HG03575 (cell line): ENCODE data around the gene GSTA1.
"Not testable (repeated sequence)": the region's sequence is repeated elsewhere in the genome, so short reads cannot be mapped to it uniquely, and the experiment has no call there.

ENCODE experiments used
- ATAC-seq: cut with Tn5 transposase; IDR thresholded peaks from one replicate; pipeline ENCODE4 v1.9.1; 2021; ENCODE audit not compliant: unreplicated experiment, insufficient number of reproducible peaks, low FRiP score; ENCODE audit errors: extremely low read depth

GSTA1 gene

DNA sequence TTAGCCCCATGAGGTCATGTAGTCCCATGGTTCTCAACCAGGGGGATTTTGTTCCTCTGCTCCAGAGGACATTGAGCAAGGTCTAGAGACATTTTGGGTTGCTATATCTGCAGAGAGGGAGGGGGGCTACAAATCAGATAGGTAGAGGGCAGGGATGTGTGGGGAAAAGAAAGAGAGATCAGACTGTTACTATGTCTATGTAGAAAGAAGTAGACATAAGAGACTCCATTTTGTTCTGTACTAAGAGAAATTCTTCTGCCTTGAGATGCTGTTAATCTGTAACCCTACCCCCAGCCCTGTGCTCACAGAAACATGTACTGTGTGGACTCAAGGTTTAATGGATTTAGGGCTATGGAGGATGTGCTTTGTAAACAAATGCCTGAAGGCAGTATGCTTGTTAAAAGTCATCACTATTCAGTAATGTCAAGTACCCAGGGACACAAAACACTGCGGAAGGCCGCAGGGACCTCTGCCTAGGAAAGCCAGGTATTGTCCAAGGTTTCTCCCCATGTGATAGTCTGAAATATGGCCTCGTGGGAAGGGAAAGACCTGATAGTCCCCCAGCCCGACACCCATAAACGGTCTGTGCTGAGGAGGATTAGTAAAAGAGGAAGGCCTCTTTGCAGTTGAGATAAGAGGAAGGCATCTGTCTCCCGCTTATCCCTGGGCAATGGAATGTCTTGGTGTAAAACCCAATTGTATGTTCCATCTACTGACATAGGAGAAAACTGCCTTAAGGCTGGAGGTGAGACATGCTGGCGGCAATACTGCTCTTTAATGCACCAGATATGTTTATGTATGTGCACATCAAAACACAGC is 41.7 kb downstream of the GSTA1 start:
- ATAC-seq, result not testable (repeated sequence)

GRCh38 chr6:52760105-52760765 is 43.4 kb downstream of the GSTA1 start:
- ATAC-seq, result no peak

GRCh38 chr6:52759085-52759484 is 44.5 kb downstream of the GSTA1 start:
- no peak for ATAC-seq

GRCh38 chr6:52757651-52758338 is 45.8 kb downstream of the GSTA1 start:
- ATAC-seq, result not testable (repeated sequence)

- no peak for ATAC-seq
Observed at GRCh38 chr6:52754443-52754842, 49.2 kb downstream of the GSTA1 start.

DNA sequence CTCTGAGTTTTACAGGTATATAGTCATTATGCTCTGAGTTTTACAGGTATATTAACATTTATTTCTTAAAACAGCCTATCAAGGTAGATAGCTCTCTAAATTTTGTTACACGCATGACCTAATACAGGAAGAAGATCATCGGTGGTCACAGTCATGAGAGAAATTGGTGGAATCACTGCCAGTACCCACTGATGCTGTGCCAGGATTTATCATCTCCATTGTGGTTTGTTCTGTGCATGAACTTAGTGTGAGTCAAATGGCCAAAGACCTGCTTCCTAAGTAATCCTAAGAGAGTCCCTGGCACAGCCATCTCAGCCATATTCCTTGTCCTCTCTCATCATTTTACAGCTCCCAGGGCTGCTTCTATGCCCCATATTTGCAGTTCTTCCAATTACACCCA is 50.5 kb downstream of the GSTA1 start:
- ATAC-seq, result not testable (repeated sequence)

DNA sequence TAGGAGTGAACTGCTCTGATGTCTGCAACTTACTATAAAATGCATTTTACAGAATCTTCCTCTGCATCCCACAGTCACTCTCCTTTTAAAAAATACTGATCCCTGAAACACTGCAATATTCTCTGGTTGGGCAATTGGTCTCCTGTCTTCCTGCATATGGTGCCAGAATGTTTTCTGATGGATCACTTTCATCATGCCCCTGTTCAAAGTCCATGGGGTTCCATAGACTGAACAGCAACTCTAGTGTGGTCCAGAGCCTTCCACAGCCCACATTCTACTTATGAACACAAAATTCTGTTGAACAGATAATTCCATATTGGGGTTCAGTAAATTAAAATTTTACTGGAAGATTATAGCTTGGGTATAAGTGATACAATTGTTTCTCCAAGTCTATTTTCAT is 51.3 kb downstream of the GSTA1 start:
- ATAC-seq, result no peak

GRCh38 chr6:52749556-52750152 is 54.0 kb downstream of the GSTA1 start:
- ATAC-seq, result no peak

DNA sequence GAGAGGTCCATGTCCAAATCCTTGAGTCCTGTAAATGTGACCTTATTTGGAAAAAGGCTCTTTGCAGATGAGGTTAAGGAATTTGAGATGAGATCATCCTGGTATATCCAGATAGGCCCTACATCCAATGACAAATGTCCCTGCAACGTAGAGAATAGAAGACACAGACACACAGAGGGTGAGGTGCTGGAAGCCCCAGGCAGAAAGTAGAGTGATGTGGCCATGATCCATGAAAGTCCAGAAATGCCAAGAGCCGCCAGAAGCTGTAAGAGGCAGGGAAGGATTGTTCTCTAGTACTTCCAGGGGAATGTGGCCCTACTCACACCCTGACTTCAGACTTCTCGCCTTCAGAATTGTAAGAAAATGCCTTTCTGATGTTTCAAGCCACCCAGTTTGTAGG is 56.3 kb downstream of the GSTA1 start:
- not testable (repeated sequence) for ATAC-seq

DNA sequence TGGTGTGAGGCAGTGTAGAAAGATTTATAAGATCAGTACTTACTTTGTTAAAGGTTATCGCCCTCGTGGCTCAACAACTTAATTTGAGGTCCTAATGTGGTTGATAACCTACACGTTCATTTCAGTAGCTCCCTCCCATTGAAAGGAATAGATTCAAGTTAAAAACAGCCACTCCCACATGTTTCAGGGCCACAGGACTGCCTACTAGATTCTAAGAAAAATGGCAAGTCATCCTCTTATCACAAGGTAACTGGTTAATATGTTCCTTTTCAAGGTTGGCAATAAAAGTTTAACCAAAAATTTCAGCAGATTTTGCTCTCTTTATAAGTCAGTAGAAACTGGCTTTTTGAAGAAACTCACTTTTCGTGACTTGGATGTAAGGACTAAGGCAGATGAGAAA is 57.4 kb downstream of the GSTA1 start:
- ATAC-seq, result no peak

- no peak for ATAC-seq
Observed at GRCh38 chr6:52745764-52746201, 57.8 kb downstream of the GSTA1 start.

DNA sequence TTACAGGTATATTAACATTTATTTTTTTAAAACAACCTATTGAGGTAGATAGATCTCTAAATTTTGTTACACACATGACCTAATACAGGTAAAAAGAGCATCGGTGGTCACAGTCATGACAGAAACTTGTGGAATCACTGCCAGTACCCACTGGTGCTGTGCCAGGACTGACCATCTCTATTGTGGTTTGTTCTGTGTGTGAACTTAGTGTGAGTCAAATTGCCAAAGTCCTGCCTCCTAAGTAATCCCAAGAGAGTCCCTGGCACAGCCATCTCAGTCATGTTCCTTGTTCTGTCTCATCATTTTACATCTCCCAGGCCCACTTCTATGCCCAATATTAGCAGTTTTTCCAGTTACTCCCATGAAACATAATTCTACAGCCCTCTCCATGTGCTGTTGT is 61.7 kb downstream of the GSTA1 start:
- no peak for ATAC-seq
